Measurements from ENCODE around the gene ELAVL2.

ELAVL2 gene

DNA sequence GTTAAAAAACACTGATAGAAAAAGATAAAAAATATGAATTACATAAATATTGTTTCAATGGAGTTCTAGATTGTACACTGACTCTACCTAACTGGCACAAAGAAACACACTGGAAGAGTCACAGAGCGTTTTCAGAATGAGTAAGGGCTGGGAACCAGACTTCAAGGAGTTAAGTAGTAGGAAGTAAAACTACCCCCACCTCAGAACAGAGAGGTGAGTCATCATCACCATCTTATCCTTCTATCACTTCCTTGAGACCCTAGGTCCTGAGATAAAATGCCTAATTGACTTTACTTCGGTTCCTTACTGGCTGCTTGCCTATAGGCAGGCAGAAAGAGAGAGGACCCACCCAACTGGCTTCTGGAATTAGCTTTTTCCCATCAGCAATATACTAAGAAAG, 79.7 kb downstream of the ELAVL2 start:
- H3K4me1 ChIP-seq (ENCODE audit: insufficient read depth, low read length, severe bottlenecking): no peaks in the 10 kb centered on the region
- H3K4me3 ChIP-seq (ENCODE audit: low read depth, low read length, poor library complexity, severe bottlenecking): no peak overlapping the region
- no peak overlapping the region for H3K27ac ChIP-seq (ENCODE audit: low read depth, low read length, poor library complexity, severe bottlenecking)
- H3F3A ChIP-seq (ENCODE audit: insufficient read depth, low read length): no peaks in the 10 kb centered on the region
- no peaks in the 10 kb centered on the region for H4K20me1 ChIP-seq (ENCODE audit: insufficient read depth, low read length)
- H3K9ac ChIP-seq (ENCODE audit: low read length): no peak overlapping the region
- TF ChIP-seq CTCF (IDR thresholded peaks at IDR 0.05; ENCODE audit: low read length): no peak
- TF ChIP-seq EZH2 (IDR thresholded peaks at IDR 0.05; ENCODE audit: borderline replicate concordance, low read length): no peak
- no peaks in the 10 kb centered on the region for H3K79me2 ChIP-seq (ENCODE audit: insufficient read depth, low read length)
- H3K4me2 ChIP-seq (ENCODE audit: low read length): no peak overlapping the region
- H3K9me3 ChIP-seq (ENCODE audit: low read length): no peaks in the 10 kb centered on the region
- H2AFZ ChIP-seq (ENCODE audit: low read length): no peak overlapping the region
- H3K9me2 ChIP-seq (ENCODE audit: low read depth, low read length): no peaks in the 10 kb centered on the region
- no peaks in the 10 kb centered on the region for H3K36me3 ChIP-seq (ENCODE audit: insufficient read depth, low read length)
- H3K27me3 ChIP-seq (ENCODE audit: insufficient read depth, low read length): no peaks in the 10 kb centered on the region

GRCh38 chr9:23743036-23743435, 83.0 kb downstream of the ELAVL2 start:
- Histone ChIP-seq H3K79me2 (ENCODE audit: insufficient read depth, low read length) (no peaks in the 10 kb centered on the region), H2AFZ (ENCODE audit: low read length) (no peak overlapping the region), H3K4me1 (ENCODE audit: insufficient read depth, low read length, severe bottlenecking) (no peaks in the 10 kb centered on the region), H3K9me2 (ENCODE audit: low read depth, low read length) (no peaks in the 10 kb centered on the region), H3K36me3 (ENCODE audit: insufficient read depth, low read length) (no peaks in the 10 kb centered on the region), H3K27ac (ENCODE audit: low read depth, low read length, poor library complexity, severe bottlenecking) (no peak overlapping the region), H3K4me2 (ENCODE audit: low read length) (no peak overlapping the region), H3K27me3 (ENCODE audit: insufficient read depth, low read length) (no peaks in the 10 kb centered on the region), H3K9me3 (ENCODE audit: low read length) (no peaks in the 10 kb centered on the region), H3K4me3 (ENCODE audit: low read depth, low read length, poor library complexity, severe bottlenecking) (no peak overlapping the region), H4K20me1 (ENCODE audit: insufficient read depth, low read length) (no peaks in the 10 kb centered on the region), H3F3A (ENCODE audit: insufficient read depth, low read length) (no peaks in the 10 kb centered on the region), H3K9ac (ENCODE audit: low read length) (no peak overlapping the region)
- TF ChIP-seq EZH2 (IDR thresholded peaks at IDR 0.05; ENCODE audit: borderline replicate concordance, low read length) (no peak), CTCF (IDR thresholded peaks at IDR 0.05; ENCODE audit: low read length) (no peak)

DNA sequence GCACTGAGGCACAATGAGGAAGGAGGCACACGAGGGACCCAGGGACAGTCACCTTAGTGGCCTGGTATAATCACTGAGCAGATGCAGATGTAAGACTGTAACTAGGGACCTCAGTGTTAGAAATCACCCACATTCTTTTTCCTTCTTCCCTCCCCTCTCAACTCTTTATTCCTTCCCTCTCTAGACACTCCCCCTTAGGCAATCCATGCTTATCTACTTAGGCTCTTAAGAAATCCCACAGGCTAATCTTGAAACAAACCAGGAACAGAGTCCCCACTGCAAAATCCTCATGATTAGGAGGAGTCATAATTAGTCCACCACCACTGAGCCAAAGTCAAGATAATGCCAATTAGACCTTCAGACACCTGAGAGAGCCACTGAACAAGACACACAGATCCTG, 84.7 kb downstream of the ELAVL2 start:
- Histone ChIP-seq H3K27ac (ENCODE audit: low read depth, low read length, poor library complexity, severe bottlenecking) (no peak overlapping the region), H3K9me2 (ENCODE audit: low read depth, low read length) (no peaks in the 10 kb centered on the region), H3K4me1 (ENCODE audit: insufficient read depth, low read length, severe bottlenecking) (no peaks in the 10 kb centered on the region)

More for the DNA sequence above, 84.7 kb downstream of the ELAVL2 start:
- Histone ChIP-seq H3K4me3 (ENCODE audit: low read depth, low read length, poor library complexity, severe bottlenecking) (no peak overlapping the region), H3K36me3 (ENCODE audit: insufficient read depth, low read length) (no peaks in the 10 kb centered on the region), H3K9ac (ENCODE audit: low read length) (no peak overlapping the region), H3K27me3 (ENCODE audit: insufficient read depth, low read length) (no peaks in the 10 kb centered on the region), H3F3A (ENCODE audit: insufficient read depth, low read length) (no peaks in the 10 kb centered on the region), H3K9me3 (ENCODE audit: low read length) (no peaks in the 10 kb centered on the region), H4K20me1 (ENCODE audit: insufficient read depth, low read length) (no peaks in the 10 kb centered on the region), H3K79me2 (ENCODE audit: insufficient read depth, low read length) (no peaks in the 10 kb centered on the region), H2AFZ (ENCODE audit: low read length) (no peak overlapping the region), H3K4me2 (ENCODE audit: low read length) (no peak overlapping the region)
- TF ChIP-seq CTCF (IDR thresholded peaks at IDR 0.05; ENCODE audit: low read length): no peak
- no peak for TF ChIP-seq EZH2 (IDR thresholded peaks at IDR 0.05; ENCODE audit: borderline replicate concordance, low read length)
